ENCODE results near the gene ACCSL. TPM values are rescaled to one million over a fixed set of nuclear protein-coding genes. Genes with fewer than 3 reads are reported as not detected.

The ACCSL gene
- total RNA-seq, 1 donor from 2014 or later: not detected

- DNase-seq: no peak
Measured at GRCh38 chr11:44101098-44101497, 53.3 kb downstream of the ACCSL start.

- no peak for DNase-seq
Measured at GRCh38 chr11:44104481-44105294, 56.9 kb downstream of the ACCSL start.

- DNase-seq: no peak
Measured at GRCh38 chr11:44108260-44108659, 60.5 kb downstream of the ACCSL start.

Other genes starting within 250 kb of the ACCSL start
- 27.3 TPM for gene ALKBH3, start 167.2 kb upstream of the ACCSL start, total RNA-seq
- 20.2 TPM for gene C11orf96, start 105.3 kb upstream of the ACCSL start, total RNA-seq
- gene ACCS, start 18.3 kb downstream of the ACCSL start, total RNA-seq: 17.6 TPM
- 79.5 TPM for gene EXT2, start 47.7 kb downstream of the ACCSL start, total RNA-seq

All from tongue (tissue), 2 donors.